Liver (tissue), 9 donors: Measurements from ENCODE around the gene NF1. TPM values are rescaled to one million over a fixed set of nuclear protein-coding genes. Genes with fewer than 3 reads are reported as not detected.

Experiments used
- DNase-seq: peaks from one replicate; pipeline ENCODE4 v3.0.0-alpha.2; 2017; ENCODE audit warnings: low spot score
- H3K27ac ChIP-seq, 2 donors: one replicate each; pipeline ENCODE4 v1.7.0; 2013; ENCODE audit warnings: inconsistent platforms in 2 of 2, low read length in 2 of 2, control low read depth in 1 of 2, low read depth in 1 of 2, mild to moderate bottlenecking in 1 of 2
- H3K27me3 ChIP-seq, 4 donors: one replicate each; pipeline versions ENCODE4 v1.6.1 to v1.7.0; 2013; ENCODE audit warnings: low read length in 3 of 4, inconsistent platforms in 1 of 4, mild to moderate bottlenecking in 1 of 4, moderate library complexity in 1 of 4; ENCODE audit not compliant: control insufficient read depth in 4 of 4, insufficient read depth in 4 of 4
- H3K36me3 ChIP-seq, 4 donors: one replicate each; pipeline versions ENCODE4 v1.6.1 to v1.7.0; 2013; ENCODE audit warnings: low read length in 3 of 4, mild to moderate bottlenecking in 3 of 4, low read depth in 1 of 4, moderate library complexity in 1 of 4; ENCODE audit not compliant: control insufficient read depth in 4 of 4, insufficient read depth in 3 of 4
- H3K4me1 ChIP-seq, 4 donors: one replicate each; pipeline versions ENCODE4 v1.6.1 to v1.7.0; 2013; ENCODE audit warnings: low read length in 3 of 4, mild to moderate bottlenecking in 3 of 4, moderate library complexity in 1 of 4; ENCODE audit not compliant: control insufficient read depth in 4 of 4, insufficient read depth in 4 of 4
- H3K4me3 ChIP-seq, 3 donors: one replicate each; pipeline versions ENCODE4 v1.6.1 to v1.7.0; 2013; ENCODE audit warnings: low read length in 3 of 3, control low read depth in 1 of 3, low read depth in 1 of 3, mild to moderate bottlenecking in 1 of 3
- H3K9ac ChIP-seq, 2 donors: one replicate each; pipeline ENCODE4 v1.7.0; 2013; ENCODE audit warnings: low read length in 2 of 2, mild to moderate bottlenecking in 2 of 2, moderate library complexity in 2 of 2, control low read depth in 1 of 2, low read depth in 1 of 2
- H3K9me3 ChIP-seq, 4 donors: one replicate each; pipeline versions ENCODE4 v1.6.1 to v1.7.0; 2013; ENCODE audit warnings: low read length in 3 of 4; ENCODE audit not compliant: control insufficient read depth in 4 of 4
- EGR1 ChIP-seq, 2 donors: IDR thresholded peaks; 2 replicates each; pipeline ENCODE4 v1.6.1; 2016 to 2018; ENCODE audit warnings: antibody characterized with exemption in 2 of 2, low read depth in 2 of 2
- FOXA1 ChIP-seq: IDR thresholded peaks from 2 replicates; pipeline ENCODE4 v1.6.1; 2016; ENCODE audit warnings: antibody characterized with exemption
- FOXA2 ChIP-seq: IDR thresholded peaks from 2 replicates; pipeline ENCODE4 v1.6.1; 2016; ENCODE audit warnings: antibody characterized with exemption
- GABPA ChIP-seq, 2 donors: IDR thresholded peaks in 1 of 2; conservative IDR thresholded peaks in 1 of 2; 2 replicates each; pipeline ENCODE4 v1.6.1; 2016; ENCODE audit warnings: antibody characterized with exemption in 2 of 2, mild to moderate bottlenecking in 1 of 2, moderate library complexity in 1 of 2
- HNF4A ChIP-seq, 2 donors: conservative IDR thresholded peaks; 2 replicates each; pipeline ENCODE4 v1.6.1; 2016; ENCODE audit warnings: antibody characterized with exemption in 2 of 2, mild to moderate bottlenecking in 2 of 2
- JUND ChIP-seq, 2 donors: IDR thresholded peaks; 2 replicates each; pipeline ENCODE4 v1.6.1; 2016; ENCODE audit warnings: antibody characterized with exemption in 2 of 2
- NR2F2 ChIP-seq: IDR thresholded peaks from 2 replicates; pipeline ENCODE4 v1.6.1; 2016; ENCODE audit warnings: antibody characterized with exemption
- RXRA ChIP-seq, 2 donors: IDR thresholded peaks; 2 replicates each; pipeline ENCODE4 v1.6.1; 2017 to 2018; ENCODE audit warnings: antibody characterized with exemption in 2 of 2, mild to moderate bottlenecking in 1 of 2
- TAF1 ChIP-seq: conservative IDR thresholded peaks from 2 replicates; pipeline ENCODE4 v1.6.1; 2016; ENCODE audit warnings: antibody characterized with exemption, mild to moderate bottlenecking
- YY1 ChIP-seq: IDR thresholded peaks from 2 replicates; pipeline ENCODE4 v1.6.1; 2016; ENCODE audit warnings: antibody characterized with exemption, mild to moderate bottlenecking
- WGBS: extraction: QIAGEN DNeasy Blood & Tissue Kit; methylation state at CpG from one replicate; pipeline ENCODE4 v1.1.7; 2013; 5-methylcytosine and 5-hydroxymethylcytosine counted together
- polyA plus RNA-seq, 2 donors: library from polyadenylated mRNA; stranded (reverse) in 1 of 2; unstranded in 1 of 2; fragments of 200-250 nt in 1 of 2; fragments of >200 nt in 1 of 2; fragmentation: Nextera tagmentation in 1 of 2; extraction: Ambion mirVana in 1 of 2; gene quantifications; one replicate each; pipeline versions ENCODE4 v1.2.1 to v1.2.3, GENCODE V29; 2013 to 2015
- total RNA-seq, 2 donors: library from RNA; depleted of rRNA; stranded (reverse); fragments of >200 nt; gene quantifications; one replicate each; pipeline ENCODE4 v1.2.3, GENCODE V29; 2014
- TF ChIP-seq, protein P1 (sequence below): fragments of 150-350 bp; IDR thresholded peaks from 2 replicates; pipeline ENCODE4 v1.5.1; 2017; ENCODE audit warnings: improper control_type of control experiment, low read depth, low read length; ENCODE audit not compliant: missing input control
- TF ChIP-seq, protein P2 (sequence below): IDR thresholded peaks from 2 replicates; pipeline ENCODE4 v1.6.1; 2016; ENCODE audit warnings: antibody characterized with exemption
- TF ChIP-seq, protein P3 (sequence below): IDR thresholded peaks from 2 replicates; pipeline ENCODE4 v1.6.1; 2016; ENCODE audit warnings: antibody characterized with exemption, mild to moderate bottlenecking
- TF ChIP-seq, protein P4 (sequence below): IDR thresholded peaks from 2 replicates; pipeline ENCODE4 v1.6.1; 2016; ENCODE audit warnings: antibody characterized with exemption
- donor health status: healthy.
- donor health status: healthy.
- donor health status: healthy.
- donor health status: healthy.
- donor health status: healthy.

The NF1 gene
- total and polyA plus RNA-seq, 4 donors: 4.6 to 42.6 (median 13.5) TPM

DNA sequence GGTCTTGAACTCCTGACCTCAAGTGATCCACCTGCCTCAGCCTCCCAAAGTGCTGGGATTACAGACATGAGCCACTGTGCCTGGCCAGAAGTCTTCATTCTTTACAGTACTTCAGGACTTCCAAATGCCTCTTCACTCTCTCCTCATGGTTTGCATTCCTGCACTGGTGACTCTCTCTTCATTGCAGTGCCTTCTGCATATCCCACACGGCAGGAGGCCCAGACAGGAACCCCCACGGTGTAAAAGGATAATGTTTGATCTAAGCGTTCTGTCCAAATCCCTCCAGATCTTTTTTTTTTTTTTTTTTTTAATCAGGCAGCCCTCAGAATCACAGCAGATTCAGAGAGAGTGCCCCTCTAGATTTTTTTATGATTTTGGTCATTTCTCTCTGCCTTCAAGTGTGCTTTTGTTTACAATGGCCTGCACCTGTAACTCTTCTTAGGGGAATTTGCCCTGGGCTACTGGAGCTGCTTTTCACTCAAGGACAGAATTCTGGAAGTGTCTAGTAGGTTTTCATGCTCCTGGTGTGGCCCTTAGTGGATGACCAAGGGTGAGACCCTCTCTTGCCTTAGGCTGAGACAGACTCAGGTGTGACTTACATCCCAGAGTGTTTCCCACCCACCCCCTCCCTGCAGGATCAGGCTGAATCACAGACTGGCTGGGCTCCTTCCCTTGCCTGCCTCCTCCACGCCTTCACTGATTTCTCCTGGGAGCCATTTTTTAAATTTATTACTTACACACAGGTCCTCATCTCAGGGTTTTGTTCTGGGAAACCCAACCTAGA lies 19.8 kb upstream of the NF1 start (continued):
- TF ChIP-seq, protein P1, sequence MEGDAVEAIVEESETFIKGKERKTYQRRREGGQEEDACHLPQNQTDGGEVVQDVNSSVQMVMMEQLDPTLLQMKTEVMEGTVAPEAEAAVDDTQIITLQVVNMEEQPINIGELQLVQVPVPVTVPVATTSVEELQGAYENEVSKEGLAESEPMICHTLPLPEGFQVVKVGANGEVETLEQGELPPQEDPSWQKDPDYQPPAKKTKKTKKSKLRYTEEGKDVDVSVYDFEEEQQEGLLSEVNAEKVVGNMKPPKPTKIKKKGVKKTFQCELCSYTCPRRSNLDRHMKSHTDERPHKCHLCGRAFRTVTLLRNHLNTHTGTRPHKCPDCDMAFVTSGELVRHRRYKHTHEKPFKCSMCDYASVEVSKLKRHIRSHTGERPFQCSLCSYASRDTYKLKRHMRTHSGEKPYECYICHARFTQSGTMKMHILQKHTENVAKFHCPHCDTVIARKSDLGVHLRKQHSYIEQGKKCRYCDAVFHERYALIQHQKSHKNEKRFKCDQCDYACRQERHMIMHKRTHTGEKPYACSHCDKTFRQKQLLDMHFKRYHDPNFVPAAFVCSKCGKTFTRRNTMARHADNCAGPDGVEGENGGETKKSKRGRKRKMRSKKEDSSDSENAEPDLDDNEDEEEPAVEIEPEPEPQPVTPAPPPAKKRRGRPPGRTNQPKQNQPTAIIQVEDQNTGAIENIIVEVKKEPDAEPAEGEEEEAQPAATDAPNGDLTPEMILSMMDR: no peak
- no peak for TF ChIP-seq YY1

DNA sequence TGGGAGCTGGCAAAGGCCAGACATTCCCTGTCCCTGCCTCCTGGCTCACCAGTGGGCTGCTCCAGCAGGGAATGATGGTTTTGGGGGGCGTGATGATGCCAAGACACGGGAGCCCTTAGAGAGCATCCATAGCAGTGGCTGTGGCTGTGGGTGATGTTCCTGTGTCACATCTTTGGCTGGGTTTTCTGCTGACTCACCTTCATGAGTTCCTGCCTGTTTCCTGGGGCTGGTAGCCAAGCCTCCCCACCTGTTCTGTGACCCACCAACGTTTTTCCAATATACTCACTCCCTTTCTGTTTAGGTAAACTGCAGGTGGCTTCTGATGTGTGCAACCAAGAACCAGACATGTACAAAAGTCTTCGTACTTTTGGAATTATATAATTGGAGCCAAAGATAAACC lies 16.5 kb upstream of the NF1 start:
- no peak overlapping the region for H3K4me3 ChIP-seq
- no peaks in the 10 kb centered on the region for H3K36me3 ChIP-seq
- WGBS: 66% methylated on average over 4 of the region's 4 CpGs
- H3K9me3 ChIP-seq: no peaks in the 10 kb centered on the region
- DNase-seq: no peak
- no peak overlapping the region for H3K9ac ChIP-seq
- H3K4me1 ChIP-seq: no peaks in the 10 kb centered on the region
- no peaks in the 10 kb centered on the region for H3K27me3 ChIP-seq
- no peak overlapping the region for H3K27ac ChIP-seq
- TF ChIP-seq, protein P1: no peak
- TF ChIP-seq RXRA (IDR thresholded peaks at IDR 0.05) (no peak), HNF4A (conservative IDR thresholded peaks at IDR 0.05) (no peak), FOXA2 (no peak), NR2F2 (no peak), JUND (IDR thresholded peaks at IDR 0.05) (no peak), FOXA1 (no peak), EGR1 (IDR thresholded peaks at IDR 0.05; ENCODE audit: low read depth in 2 of 2) (no peak), GABPA (IDR thresholded peaks at IDR 0.05 in 1 of 2, conservative IDR thresholded peaks at IDR 0.05 in 1 of 2) (no peak), TAF1 (no peak)
- TF ChIP-seq, protein P2, sequence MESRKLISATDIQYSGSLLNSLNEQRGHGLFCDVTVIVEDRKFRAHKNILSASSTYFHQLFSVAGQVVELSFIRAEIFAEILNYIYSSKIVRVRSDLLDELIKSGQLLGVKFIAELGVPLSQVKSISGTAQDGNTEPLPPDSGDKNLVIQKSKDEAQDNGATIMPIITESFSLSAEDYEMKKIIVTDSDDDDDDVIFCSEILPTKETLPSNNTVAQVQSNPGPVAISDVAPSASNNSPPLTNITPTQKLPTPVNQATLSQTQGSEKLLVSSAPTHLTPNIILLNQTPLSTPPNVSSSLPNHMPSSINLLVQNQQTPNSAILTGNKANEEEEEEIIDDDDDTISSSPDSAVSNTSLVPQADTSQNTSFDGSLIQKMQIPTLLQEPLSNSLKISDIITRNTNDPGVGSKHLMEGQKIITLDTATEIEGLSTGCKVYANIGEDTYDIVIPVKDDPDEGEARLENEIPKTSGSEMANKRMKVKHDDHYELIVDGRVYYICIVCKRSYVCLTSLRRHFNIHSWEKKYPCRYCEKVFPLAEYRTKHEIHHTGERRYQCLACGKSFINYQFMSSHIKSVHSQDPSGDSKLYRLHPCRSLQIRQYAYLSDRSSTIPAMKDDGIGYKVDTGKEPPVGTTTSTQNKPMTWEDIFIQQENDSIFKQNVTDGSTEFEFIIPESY: no peak
- TF ChIP-seq, protein P3, sequence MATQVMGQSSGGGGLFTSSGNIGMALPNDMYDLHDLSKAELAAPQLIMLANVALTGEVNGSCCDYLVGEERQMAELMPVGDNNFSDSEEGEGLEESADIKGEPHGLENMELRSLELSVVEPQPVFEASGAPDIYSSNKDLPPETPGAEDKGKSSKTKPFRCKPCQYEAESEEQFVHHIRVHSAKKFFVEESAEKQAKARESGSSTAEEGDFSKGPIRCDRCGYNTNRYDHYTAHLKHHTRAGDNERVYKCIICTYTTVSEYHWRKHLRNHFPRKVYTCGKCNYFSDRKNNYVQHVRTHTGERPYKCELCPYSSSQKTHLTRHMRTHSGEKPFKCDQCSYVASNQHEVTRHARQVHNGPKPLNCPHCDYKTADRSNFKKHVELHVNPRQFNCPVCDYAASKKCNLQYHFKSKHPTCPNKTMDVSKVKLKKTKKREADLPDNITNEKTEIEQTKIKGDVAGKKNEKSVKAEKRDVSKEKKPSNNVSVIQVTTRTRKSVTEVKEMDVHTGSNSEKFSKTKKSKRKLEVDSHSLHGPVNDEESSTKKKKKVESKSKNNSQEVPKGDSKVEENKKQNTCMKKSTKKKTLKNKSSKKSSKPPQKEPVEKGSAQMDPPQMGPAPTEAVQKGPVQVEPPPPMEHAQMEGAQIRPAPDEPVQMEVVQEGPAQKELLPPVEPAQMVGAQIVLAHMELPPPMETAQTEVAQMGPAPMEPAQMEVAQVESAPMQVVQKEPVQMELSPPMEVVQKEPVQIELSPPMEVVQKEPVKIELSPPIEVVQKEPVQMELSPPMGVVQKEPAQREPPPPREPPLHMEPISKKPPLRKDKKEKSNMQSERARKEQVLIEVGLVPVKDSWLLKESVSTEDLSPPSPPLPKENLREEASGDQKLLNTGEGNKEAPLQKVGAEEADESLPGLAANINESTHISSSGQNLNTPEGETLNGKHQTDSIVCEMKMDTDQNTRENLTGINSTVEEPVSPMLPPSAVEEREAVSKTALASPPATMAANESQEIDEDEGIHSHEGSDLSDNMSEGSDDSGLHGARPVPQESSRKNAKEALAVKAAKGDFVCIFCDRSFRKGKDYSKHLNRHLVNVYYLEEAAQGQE: no peak
- TF ChIP-seq, protein P4, sequence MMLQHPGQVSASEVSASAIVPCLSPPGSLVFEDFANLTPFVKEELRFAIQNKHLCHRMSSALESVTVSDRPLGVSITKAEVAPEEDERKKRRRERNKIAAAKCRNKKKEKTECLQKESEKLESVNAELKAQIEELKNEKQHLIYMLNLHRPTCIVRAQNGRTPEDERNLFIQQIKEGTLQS: no peak
